ENCODE measurements around the gene TBXA2R.
"Not testable (repeated sequence)": the region's sequence is repeated elsewhere in the genome, so short reads cannot be mapped to it uniquely, and the experiment has no call there.

Gene TBXA2R

GRCh38 chr19:3606690-3607289 is at the start of gene TBXA2R:
Gene TBXA2R, minus strand, starts transcription at chr19:3606875. Its CDS starts 6,241 bp downstream, at chr19:3600634.
- DNase-seq, result no peak

DNA sequence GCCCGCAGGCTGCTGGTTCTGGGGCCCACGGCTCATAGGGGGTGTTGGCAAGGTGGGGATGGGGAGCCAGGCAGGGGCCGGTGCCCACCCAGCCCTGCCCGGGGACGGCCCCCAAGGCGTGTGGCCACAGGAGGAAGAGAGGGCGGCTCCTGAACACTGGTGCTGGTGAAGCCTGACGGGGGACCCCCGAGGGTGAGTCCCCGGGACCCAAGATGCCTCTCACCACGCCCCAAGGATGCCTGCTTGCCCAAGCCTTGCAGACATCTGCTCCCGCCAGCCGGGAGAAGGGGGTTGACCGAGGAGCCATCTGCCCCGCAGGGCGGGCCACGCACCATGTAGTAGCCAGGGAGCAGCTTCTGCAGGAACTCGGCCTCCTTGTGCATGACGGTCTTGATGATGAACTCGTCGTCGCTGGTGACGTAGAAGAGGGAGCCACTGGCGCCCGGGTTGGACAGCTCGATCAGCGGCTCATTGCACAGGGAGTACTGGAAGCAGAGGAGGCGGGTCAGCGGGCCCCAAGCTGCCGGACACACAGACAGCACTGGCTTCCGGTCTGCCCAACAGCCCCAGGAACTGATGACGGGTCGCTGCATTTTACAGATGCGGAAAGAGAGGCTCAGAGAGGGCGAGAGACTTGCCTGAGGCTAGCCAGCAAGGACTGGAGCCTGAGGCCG is 49.5 kb upstream of the TBXA2R start:
- no peak for DNase-seq

DNA sequence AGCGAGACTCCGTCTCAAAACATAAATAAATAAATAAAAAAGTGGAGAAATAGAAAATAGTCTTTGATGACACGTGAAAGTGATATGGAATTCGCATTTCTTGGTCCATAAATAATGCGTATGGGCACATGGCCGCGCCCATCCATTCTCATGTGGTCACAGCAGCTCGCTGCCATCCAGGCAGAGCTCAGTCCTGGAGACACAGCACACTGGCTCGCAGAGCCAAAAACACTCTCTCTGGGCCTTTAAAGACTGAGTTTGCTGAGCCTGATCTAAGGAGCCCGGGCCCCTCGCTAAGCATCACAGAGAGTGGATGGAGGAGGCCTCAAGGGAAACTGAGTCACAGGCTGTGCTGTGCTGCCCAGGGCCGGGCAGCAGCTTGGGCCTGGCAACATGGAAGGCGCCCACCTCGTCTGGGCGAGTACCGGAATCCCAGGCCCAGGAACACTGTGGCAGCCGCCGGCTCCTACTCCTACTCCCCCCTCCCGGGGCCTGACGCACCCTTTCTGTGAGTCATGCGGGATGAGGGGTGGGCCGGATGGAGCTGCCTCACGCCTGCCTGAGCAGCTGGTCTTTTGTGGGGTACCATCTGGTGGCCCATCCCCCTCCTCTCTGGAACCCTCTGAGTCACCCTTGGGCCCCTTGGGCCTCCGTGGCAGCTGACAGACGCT is 48.9 kb upstream of the TBXA2R start:
- DNase-seq, result no peak

GRCh38 chr19:3653865-3654513 is 47.3 kb upstream of the TBXA2R start:
- no peak for DNase-seq

GRCh38 chr19:3653081-3653795 is 46.6 kb upstream of the TBXA2R start:
- DNase-seq, result no peak

GRCh38 chr19:3652422-3652821 is 45.7 kb upstream of the TBXA2R start:
- DNase-seq, result no peak

GRCh38 chr19:3651684-3652083 is 45.0 kb upstream of the TBXA2R start:
- DNase-seq, result no peak

GRCh38 chr19:3649888-3650287 is 43.2 kb upstream of the TBXA2R start:
- no peak for DNase-seq

GRCh38 chr19:3648037-3648905 is 41.6 kb upstream of the TBXA2R start:
- DNase-seq, result no peak

- DNase-seq, result not testable (repeated sequence)
Measured at GRCh38 chr19:3647102-3647501, 40.4 kb upstream of the TBXA2R start.

- DNase-seq, result no peak
Measured at GRCh38 chr19:3646336-3647092, 39.8 kb upstream of the TBXA2R start.

- DNase-seq, result no peak
Measured at GRCh38 chr19:3645726-3646125, 39.1 kb upstream of the TBXA2R start.

- DNase-seq, result no peak
Measured at GRCh38 chr19:3645067-3645396, 38.4 kb upstream of the TBXA2R start.

- DNase-seq, result no peak
Measured at GRCh38 chr19:3644351-3645066, 37.8 kb upstream of the TBXA2R start.

GRCh38 chr19:3643674-3644313 is 37.1 kb upstream of the TBXA2R start:
- DNase-seq, result no peak

DNA sequence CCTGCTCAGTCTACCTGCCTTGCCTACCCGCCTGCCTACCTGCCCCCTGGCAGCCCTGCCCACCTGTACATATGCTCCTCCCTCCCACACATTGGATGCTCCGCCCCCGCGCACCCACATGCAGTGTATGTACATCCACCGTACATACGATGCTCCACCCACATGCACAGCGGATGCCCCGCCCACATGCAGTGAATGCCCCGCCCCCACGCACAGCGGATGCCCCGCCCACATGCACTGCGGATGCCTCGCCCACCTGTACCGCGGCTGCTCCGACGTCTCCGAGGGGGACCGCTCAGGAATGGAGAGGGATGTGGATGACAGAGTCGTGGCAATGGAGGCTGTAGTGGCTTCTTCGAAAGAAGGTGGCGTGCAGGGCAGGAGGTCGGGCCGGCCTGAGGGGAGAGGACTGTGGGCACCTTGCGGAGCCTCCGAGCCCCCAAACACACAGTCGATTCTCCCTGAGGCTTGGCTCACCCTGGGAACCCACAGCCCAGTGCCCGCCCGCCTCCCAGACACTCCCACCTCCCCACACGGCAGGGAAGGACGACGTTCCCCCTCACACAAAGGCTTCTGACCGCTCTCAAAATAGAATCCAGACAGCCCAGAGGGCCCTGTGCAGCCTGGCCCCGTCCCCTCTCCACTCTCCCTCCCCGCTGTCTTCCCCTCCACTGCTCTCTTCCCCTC is 36.5 kb upstream of the TBXA2R start:
- DNase-seq, result no peak

- DNase-seq, result no peak
Measured at GRCh38 chr19:3642296-3642695, 35.6 kb upstream of the TBXA2R start.

GRCh38 chr19:3641515-3642269 is 35.0 kb upstream of the TBXA2R start:
- no peak for DNase-seq

DNA sequence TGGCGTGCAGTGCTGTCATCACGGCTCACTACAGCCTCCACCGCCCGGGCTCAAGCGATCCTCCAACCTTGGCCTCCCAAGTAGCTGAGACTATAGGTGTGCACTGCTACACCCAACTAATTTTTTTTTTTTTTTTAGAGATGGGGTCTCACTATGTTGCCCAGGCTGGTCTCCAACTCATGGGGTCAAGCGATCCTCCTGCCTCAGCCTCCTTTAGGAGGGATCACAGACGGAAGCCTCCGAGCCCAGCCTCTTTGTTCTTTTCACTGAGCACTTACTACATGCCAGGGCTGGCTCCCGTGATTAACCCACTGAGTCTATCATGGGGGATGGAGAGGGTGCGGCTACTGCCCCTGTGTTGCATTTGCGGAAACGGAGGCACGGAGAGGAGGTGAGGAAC is 32.8 kb upstream of the TBXA2R start:
- DNase-seq, result no peak
